ENCODE results near the gene SI.

Gene SI

GRCh38 chr3:165078293-165078692 is at the start of gene SI:
SI (minus strand) TSS chr3:165078496; CDS start chr3:165076012, 2,484 bp downstream.
- Histone ChIP-seq H3K4me3 (ENCODE audit: low read depth, low read length) (no peak within 1 kb of the TSS), H3K27ac (ENCODE audit: extremely low read depth, low read depth, low read length) (no peak within 1 kb of the TSS), H3K9me3 (ENCODE audit: control insufficient read depth, insufficient read depth, low read depth, low read length) (no peaks in the 10 kb centered on the region), H3K36me3 (ENCODE audit: control insufficient read depth in 2 of 2, insufficient read depth in 1 of 2, low read length in 2 of 2) (no peaks in the 10 kb centered on the region), H3K4me1 (ENCODE audit: control insufficient read depth, insufficient read depth, low read length) (no peaks in the 10 kb centered on the region)
- ChIA-PET POLR2A (no interaction called here), CTCF (no interaction called here)
- TF ChIP-seq ZNF350 (tag by site-specific recombination; IDR thresholded peaks at IDR 0.05) (no peak), BCL6B (tag by site-specific recombination; IDR thresholded peaks at IDR 0.05) (no peak)

- CTCF ChIA-PET = no interaction called here
- POLR2A ChIA-PET = no interaction called here
- Histone ChIP-seq H3K4me1 (ENCODE audit: control insufficient read depth, insufficient read depth, low read length) (no peaks in the 10 kb centered on the region), H3K9me3 (ENCODE audit: control insufficient read depth, insufficient read depth, low read depth, low read length) (no peaks in the 10 kb centered on the region), H3K36me3 (ENCODE audit: control insufficient read depth in 2 of 2, insufficient read depth in 1 of 2, low read length in 2 of 2) (no peaks in the 10 kb centered on the region), H3K27ac (ENCODE audit: extremely low read depth, low read depth, low read length) (no peak overlapping the region), H3K4me3 (ENCODE audit: low read depth, low read length) (no peak overlapping the region)
- no peak for TF ChIP-seq TRIM28 (IDR thresholded peaks at IDR 0.05; ENCODE audit: borderline replicate concordance, low read length)
- TF ChIP-seq SP7 (tag by site-specific recombination; IDR thresholded peaks at IDR 0.05) = no peak
- TF ChIP-seq ZNF19 (tag by site-specific recombination; IDR thresholded peaks at IDR 0.05; ENCODE audit: low read depth) = no peak
- no peak for TF ChIP-seq MYNN (tag by site-specific recombination; IDR thresholded peaks at IDR 0.05; ENCODE audit: borderline replicate concordance)
- no peak for TF ChIP-seq ZNF449 (tag by site-specific recombination; IDR thresholded peaks at IDR 0.05)
- TF ChIP-seq ZNF548 (tag by site-specific recombination; IDR thresholded peaks at IDR 0.05) = no peak
- TF ChIP-seq ZNF221 (tag by site-specific recombination; IDR thresholded peaks at IDR 0.05; ENCODE audit: borderline replicate concordance) = no peak
These were observed 47.5 kb upstream of the SI start for GRCh38 chr3:165125836-165126235.

GRCh38 chr3:165111401-165111800 is 33.1 kb upstream of the SI start:
- no peaks in the 10 kb centered on the region for H3K36me3 ChIP-seq (ENCODE audit: control insufficient read depth in 2 of 2, insufficient read depth in 1 of 2, low read length in 2 of 2)
- H3K27ac ChIP-seq (ENCODE audit: extremely low read depth, low read depth, low read length) = no peak overlapping the region
- ChIA-PET POLR2A (no interaction called here), CTCF (no interaction called here)
- H3K9me3 ChIP-seq (ENCODE audit: control insufficient read depth, insufficient read depth, low read depth, low read length) = no peaks in the 10 kb centered on the region
- no peak for TF ChIP-seq ZBTB20 (tag by site-specific recombination; IDR thresholded peaks at IDR 0.05)
- H3K4me3 ChIP-seq (ENCODE audit: low read depth, low read length) = no peak overlapping the region
- H3K4me1 ChIP-seq (ENCODE audit: control insufficient read depth, insufficient read depth, low read length) = no peaks in the 10 kb centered on the region

GRCh38 chr3:165103616-165104015 is 25.3 kb upstream of the SI start:
- no peaks in the 10 kb centered on the region for H3K36me3 ChIP-seq (ENCODE audit: control insufficient read depth in 2 of 2, insufficient read depth in 1 of 2, low read length in 2 of 2)
- H3K4me1 ChIP-seq (ENCODE audit: control insufficient read depth, insufficient read depth, low read length) = no peaks in the 10 kb centered on the region
- H3K9me3 ChIP-seq (ENCODE audit: control insufficient read depth, insufficient read depth, low read depth, low read length) = no peaks in the 10 kb centered on the region
- H3K27ac ChIP-seq (ENCODE audit: extremely low read depth, low read depth, low read length) = no peak overlapping the region
- CTCF ChIA-PET = no interaction called here
- POLR2A ChIA-PET = no interaction called here
- TF ChIP-seq ZNF16 (tag by site-specific recombination; IDR thresholded peaks at IDR 0.05; ENCODE audit: low read depth) = no peak
- no peak for TF ChIP-seq PBX3 (CRISPR knock-in tag; IDR thresholded peaks at IDR 0.05)
- TF ChIP-seq ZNF677 (tag by site-specific recombination; IDR thresholded peaks at IDR 0.05) = no peak
- no peak for TF ChIP-seq BCL11A (tag by site-specific recombination; IDR thresholded peaks at IDR 0.05; ENCODE audit: low read depth)
- no peak for TF ChIP-seq MZF1 (tag by site-specific recombination; IDR thresholded peaks at IDR 0.05; ENCODE audit: borderline replicate concordance)
- no peak for TF ChIP-seq ZNF514 (tag by site-specific recombination; IDR thresholded peaks at IDR 0.05)
- TF ChIP-seq ZNF391 (tag by site-specific recombination; IDR thresholded peaks at IDR 0.05; ENCODE audit: borderline replicate concordance, low read depth) = no peak
- TF ChIP-seq SP7 (tag by site-specific recombination; IDR thresholded peaks at IDR 0.05) = no peak
- no peak for TF ChIP-seq ZNF791 (tag by site-specific recombination; IDR thresholded peaks at IDR 0.05)
- no peak overlapping the region for H3K4me3 ChIP-seq (ENCODE audit: low read depth, low read length)

Data from HEK293 (cell line).